HepG2 (cell line): Measurements from ENCODE around the gene DUSP12. TPM values are rescaled to one million over a fixed set of nuclear protein-coding genes. Genes with fewer than 3 reads are reported as not detected.

Experiments used
- ARHGAP35 ChIP-seq: sonication (generic); formaldehyde crosslinking; IDR thresholded peaks from 2 replicates; pipeline ENCODE4 v1.9.0; 2022; ENCODE audit warnings: mild to moderate bottlenecking, inconsistent platforms, moderate library complexity, missing genetic modification reagents, borderline replicate concordance
- ATRX ChIP-seq: sonication (generic); formaldehyde crosslinking; IDR thresholded peaks from 2 replicates; pipeline ENCODE4 v1.4.0; 2020; ENCODE audit warnings: missing genetic modification reagents, borderline replicate concordance
- DBP ChIP-seq: sonication (generic); formaldehyde crosslinking; IDR thresholded peaks from 2 replicates; pipeline ENCODE4 v1.4.0; 2020; ENCODE audit warnings: missing genetic modification reagents; ENCODE audit errors: not compliant biosample characterization
- DDIT3 ChIP-seq: sonication (generic); formaldehyde crosslinking; IDR thresholded peaks from 2 replicates; pipeline ENCODE4 v1.4.0; 2020; ENCODE audit warnings: mild to moderate bottlenecking, missing genetic modification reagents
- ELF1 ChIP-seq: sonication (generic); formaldehyde crosslinking; IDR thresholded peaks from 2 replicates; pipeline ENCODE4 v1.4.0; 2020; ENCODE audit warnings: missing genetic modification reagents
- KAT8 ChIP-seq: IDR thresholded peaks from 2 replicates; pipeline ENCODE4 v1.6.1; 2016; ENCODE audit warnings: missing genetic modification reagents, missing compliant biosample characterization
- KDM2A ChIP-seq: sonication (generic); formaldehyde crosslinking; IDR thresholded peaks from 2 replicates; pipeline ENCODE4 v1.4.0; 2020; ENCODE audit warnings: low read depth, missing genetic modification reagents, borderline replicate concordance
- MZF1 ChIP-seq: sonication (generic); formaldehyde crosslinking; IDR thresholded peaks from 2 replicates; pipeline ENCODE4 v1.8.1; 2023; ENCODE audit warnings: mild to moderate bottlenecking, missing genetic modification reagents, borderline replicate concordance
- NFIB ChIP-seq: sonication (generic); formaldehyde crosslinking; IDR thresholded peaks from 2 replicates; pipeline ENCODE4 v1.9.0; 2021; ENCODE audit warnings: missing genetic modification reagents, mild to moderate bottlenecking, borderline replicate concordance
- PTBP1 ChIP-seq: fragments of 200-400 bp; formaldehyde crosslinking; IDR thresholded peaks from 2 replicates; pipeline ENCODE4 v1.6.1; 2018; ENCODE audit warnings: low read length, low read depth; ENCODE audit not compliant: poor library complexity, severe bottlenecking
- SIX1 ChIP-seq: sonication (generic); formaldehyde crosslinking; IDR thresholded peaks from 2 replicates; pipeline ENCODE4 v1.4.0; 2020; ENCODE audit warnings: missing genetic modification reagents, borderline replicate concordance
- SKI ChIP-seq: fragments of 450-650 bp; IDR thresholded peaks from one replicate; pipeline ENCODE4 v1.6.1; 2018; ENCODE audit warnings: mild to moderate bottlenecking; ENCODE audit not compliant: partially characterized antibody
- SUZ12 ChIP-seq: fragments of 150-350 bp; IDR thresholded peaks from 2 replicates; pipeline ENCODE4 v1.6.1; 2014; ENCODE audit warnings: low read depth, low read length
- TBX3 ChIP-seq: fragments of 450-650 bp; IDR thresholded peaks from 2 replicates; pipeline ENCODE4 v1.6.1; 2017; ENCODE audit warnings: antibody characterized with exemption, mild to moderate bottlenecking, inconsistent platforms, borderline replicate concordance
- TCF7L2 ChIP-seq: IDR thresholded peaks from 2 replicates; pipeline ENCODE4 v1.6.1; 2011; ENCODE audit warnings: mild to moderate bottlenecking, low read depth, low read length, moderate library complexity
- ZFP36 ChIP-seq: fragments of 150-350 bp; IDR thresholded peaks from 2 replicates; pipeline ENCODE4 v1.6.1; 2018; ENCODE audit warnings: borderline replicate concordance, low read length, low read depth; ENCODE audit not compliant: partially characterized antibody
- ZGPAT ChIP-seq: IDR thresholded peaks from 2 replicates; pipeline ENCODE4 v1.6.1; 2016; ENCODE audit warnings: mild to moderate bottlenecking
- ZNF3 ChIP-seq: IDR thresholded peaks from 2 replicates; pipeline ENCODE4 v1.7.0; 2017; ENCODE audit warnings: inconsistent platforms
- ZNF562 ChIP-seq: sonication (generic); formaldehyde crosslinking; IDR thresholded peaks from 2 replicates; pipeline ENCODE4 v1.8.0; 2022; ENCODE audit warnings: missing genetic modification reagents, borderline replicate concordance
- ZNF619 ChIP-seq: sonication (generic); formaldehyde crosslinking; IDR thresholded peaks from 2 replicates; pipeline ENCODE4 v1.4.0; 2020; ENCODE audit warnings: mild to moderate bottlenecking, missing genetic modification reagents
- ZNF652 ChIP-seq: IDR thresholded peaks from 2 replicates; pipeline ENCODE4 v1.6.1; 2016; ENCODE audit warnings: low read depth, borderline replicate concordance
- ZNF883 ChIP-seq: sonication (generic); formaldehyde crosslinking; IDR thresholded peaks from 2 replicates; pipeline ENCODE4 v1.5.1; 2020; ENCODE audit warnings: mild to moderate bottlenecking, missing genetic modification reagents; ENCODE audit errors: not compliant biosample characterization
- polyA plus RNA-seq, 8 experiments: library from polyadenylated mRNA; depleted of rRNA in 3 of 8; stranded (reverse) in 7 of 8; unstranded in 1 of 8; fragments of >200 nt; fragmentation: Illumina TruSeq in 4 of 8; extraction: Trizol in 4 of 8; gene quantifications; 2 replicates each; pipeline versions ENCODE4 v1.2.1 to v1.2.3, GENCODE V29; 2011 to 2016; ENCODE audit warnings: low read depth in 4 of 8, missing spikeins in 1 of 8, mixed read lengths in 1 of 8; ENCODE audit not compliant: insufficient read depth in 1 of 8
- total RNA-seq, 5 experiments: library from RNA; depleted of rRNA; stranded (reverse); fragments of >200 nt; fragmentation: Illumina TruSeq; extraction: Trizol; gene quantifications; 2 replicates each; pipeline ENCODE4 v1.2.3, GENCODE V29; 2016; ENCODE audit warnings: low read depth in 1 of 5
- TF ChIP-seq, protein P1 (sequence below): sonication (generic); formaldehyde crosslinking; IDR thresholded peaks from 2 replicates; pipeline ENCODE4 v1.4.0; 2020; ENCODE audit warnings: mild to moderate bottlenecking, missing genetic modification reagents
- TF ChIP-seq, protein P2 (sequence below): sonication (generic); formaldehyde crosslinking; IDR thresholded peaks from 2 replicates; pipeline ENCODE4 v1.4.0; 2020; ENCODE audit warnings: mild to moderate bottlenecking, missing genetic modification reagents, borderline replicate concordance

The DUSP12 gene
- total and polyA plus RNA-seq, 2 of the 13 experiments (the other 11 are each of a cell fraction or from before 2014, with no cell fraction given) = 36.7 to 37.1 TPM

DNA sequence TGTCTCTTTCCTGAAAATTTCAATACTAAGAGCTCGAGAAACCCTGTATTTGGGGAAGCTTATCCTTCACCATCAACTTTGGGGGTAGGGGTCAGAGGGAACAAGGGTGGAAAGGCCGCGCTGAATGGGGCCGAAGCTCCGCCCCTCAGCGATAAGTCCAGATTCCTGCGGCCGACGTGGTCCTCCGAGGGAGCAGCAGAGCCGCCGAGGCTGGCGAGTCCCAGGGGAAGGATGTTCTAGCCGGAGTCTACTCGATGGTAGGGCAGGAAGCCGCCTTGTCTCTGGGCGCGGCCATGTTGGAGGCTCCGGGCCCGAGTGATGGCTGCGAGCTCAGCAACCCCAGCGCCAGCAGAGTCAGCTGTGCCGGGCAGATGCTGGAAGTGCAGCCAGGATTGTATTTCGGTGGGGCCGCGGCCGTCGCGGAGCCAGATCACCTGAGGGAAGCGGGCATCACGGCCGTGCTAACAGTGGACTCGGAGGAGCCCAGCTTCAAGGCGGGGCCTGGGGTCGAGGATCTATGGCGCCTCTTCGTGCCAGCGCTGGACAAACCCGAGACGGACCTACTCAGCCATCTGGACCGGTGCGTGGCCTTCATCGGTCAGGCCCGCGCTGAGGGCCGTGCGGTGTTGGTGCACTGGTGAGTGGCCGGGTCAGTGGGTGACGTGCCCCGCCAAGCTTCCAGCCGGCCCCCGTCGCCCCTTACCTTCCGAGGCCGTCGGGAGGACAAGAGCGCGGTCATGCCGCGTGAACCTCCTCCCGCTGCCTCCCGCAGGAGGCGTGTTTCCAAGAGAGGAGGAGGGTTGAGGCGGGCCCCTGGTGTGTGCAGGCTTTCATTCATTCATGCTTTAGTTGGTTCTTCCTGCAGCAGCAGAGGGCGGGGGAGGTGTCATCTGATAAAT lies at the start of gene DUSP12 (continued):
- peak; percentile 85 for TF ChIP-seq ZGPAT (CRISPR knock-in tag)
- TF ChIP-seq, protein P1, sequence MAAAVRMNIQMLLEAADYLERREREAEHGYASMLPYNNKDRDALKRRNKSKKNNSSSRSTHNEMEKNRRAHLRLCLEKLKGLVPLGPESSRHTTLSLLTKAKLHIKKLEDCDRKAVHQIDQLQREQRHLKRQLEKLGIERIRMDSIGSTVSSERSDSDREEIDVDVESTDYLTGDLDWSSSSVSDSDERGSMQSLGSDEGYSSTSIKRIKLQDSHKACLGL (CRISPR knock-in tag) = peak; percentile 78; the same call in 1 of the 2 replicates
- 0 out of 2 replicates have a peak, but pooled peaks have one; percentile 20 for TF ChIP-seq ZNF3 (CRISPR knock-in tag)
- no peak for TF ChIP-seq TCF7L2
- TF ChIP-seq DDIT3 (CRISPR knock-in tag) = no peak
- TF ChIP-seq KAT8 = peak; percentile 92
- peak; percentile 87 for TF ChIP-seq ARHGAP35 (CRISPR knock-in tag)
- peak; percentile 84 for TF ChIP-seq ZNF883 (CRISPR knock-in tag)
- 0 out of 2 replicates have a peak, but pooled peaks have one; percentile 26 for TF ChIP-seq SIX1 (CRISPR knock-in tag)
- no peak for TF ChIP-seq ZNF562
- 0 out of 2 replicates have a peak, but pooled peaks have one; percentile 8 for TF ChIP-seq TBX3
- peak; percentile 74; the same call in 1 of the 2 replicates for TF ChIP-seq MZF1 (CRISPR knock-in tag)
- peak; percentile 87 for TF ChIP-seq ZNF619 (CRISPR knock-in tag)
- no peak for TF ChIP-seq ZNF652
- TF ChIP-seq, protein P2, sequence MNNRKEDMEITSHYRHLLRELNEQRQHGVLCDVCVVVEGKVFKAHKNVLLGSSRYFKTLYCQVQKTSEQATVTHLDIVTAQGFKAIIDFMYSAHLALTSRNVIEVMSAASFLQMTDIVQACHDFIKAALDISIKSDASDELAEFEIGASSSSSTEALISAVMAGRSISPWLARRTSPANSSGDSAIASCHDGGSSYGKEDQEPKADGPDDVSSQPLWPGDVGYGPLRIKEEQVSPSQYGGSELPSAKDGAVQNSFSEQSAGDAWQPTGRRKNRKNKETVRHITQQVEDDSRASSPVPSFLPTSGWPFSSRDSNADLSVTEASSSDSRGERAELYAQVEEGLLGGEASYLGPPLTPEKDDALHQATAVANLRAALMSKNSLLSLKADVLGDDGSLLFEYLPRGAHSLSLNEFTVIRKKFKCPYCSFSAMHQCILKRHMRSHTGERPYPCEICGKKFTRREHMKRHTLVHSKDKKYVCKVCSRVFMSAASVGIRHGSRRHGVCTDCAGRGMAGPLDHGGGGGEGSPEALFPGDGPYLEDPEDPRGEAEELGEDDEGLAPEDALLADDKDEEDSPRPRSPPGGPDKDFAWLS (CRISPR knock-in tag) = 0 out of 2 replicates have a peak, but pooled peaks have one; percentile 56
- no peak for TF ChIP-seq SUZ12
- no peak for TF ChIP-seq PTBP1
- TF ChIP-seq ZFP36 = no peak
- no peak for TF ChIP-seq NFIB (CRISPR knock-in tag)
- TF ChIP-seq ATRX (CRISPR knock-in tag) = no peak
- peak; percentile 42 for TF ChIP-seq SKI
- no peak for TF ChIP-seq DBP
- peak; percentile 96 for TF ChIP-seq KDM2A (CRISPR knock-in tag)
- TF ChIP-seq ELF1 (CRISPR knock-in tag) = peak; percentile 77
